CD14-positive monocyte (primary cell): ENCODE measurements around the gene SCAMP4. TPM values are rescaled to one million over a fixed set of nuclear protein-coding genes. Genes with fewer than 3 reads are reported as not detected.

Source experiments
- DNase-seq, 3 donors: peaks; one replicate each; pipeline ENCODE4 v3.0.0-alpha.2; 2011 to 2022
- H2AFZ ChIP-seq: 2 replicates; pipeline ENCODE4 v1.6.0; 2012; ENCODE audit warnings: mild to moderate bottlenecking, low read depth, low read length, inconsistent platforms; ENCODE audit not compliant: insufficient read depth, poor library complexity, severe bottlenecking
- H3K27ac ChIP-seq, 2 donors: 1 replicate in 1 of 2; 2 replicates in 1 of 2; pipeline ENCODE4 v1.5.1; 2012 to 2013; ENCODE audit warnings: low read length in 2 of 2, control low read depth in 1 of 2, inconsistent platforms in 1 of 2, low read depth in 1 of 2, mild to moderate bottlenecking in 1 of 2
- H3K27me3 ChIP-seq, 2 donors: one replicate each; pipeline versions ENCODE4 v1.6.0 to v1.6.1; 2011 to 2013; ENCODE audit warnings: low read length in 2 of 2; ENCODE audit not compliant: control insufficient read depth in 2 of 2, insufficient read depth in 2 of 2
- H3K36me3 ChIP-seq, 2 donors: replicated peaks in 1 of 2; 1 replicate in 1 of 2; 2 replicates in 1 of 2; pipeline versions ENCODE4 v1.5.1 to v1.6.1; 2012 to 2013; ENCODE audit warnings: low read length in 2 of 2, control low read depth in 1 of 2, inconsistent platforms in 1 of 2, mild to moderate bottlenecking in 1 of 2; ENCODE audit not compliant: insufficient read depth in 2 of 2, control insufficient read depth in 1 of 2
- H3K4me1 ChIP-seq, 2 donors: 1 replicate in 1 of 2; 2 replicates in 1 of 2; pipeline versions ENCODE4 v1.5.1 to v1.6.1; 2012 to 2013; ENCODE audit warnings: low read length in 2 of 2, control low read depth in 1 of 2, inconsistent platforms in 1 of 2, mild to moderate bottlenecking in 1 of 2, moderate library complexity in 1 of 2; ENCODE audit not compliant: insufficient read depth in 2 of 2, control insufficient read depth in 1 of 2
- H3K4me2 ChIP-seq: replicated peaks from 2 replicates; pipeline ENCODE3; 2012; ENCODE audit warnings: low read length, moderate library complexity, mild to moderate bottlenecking; ENCODE audit not compliant: poor library complexity, severe bottlenecking; ENCODE audit errors: extremely low read depth
- H3K4me3 ChIP-seq, 3 experiments: fragments of 200-600 bp in 1 of 3; sonication (generic) in 1 of 3; replicated peaks in 1 of 3; 1 replicate in 2 of 3; 2 replicates in 1 of 3; pipeline ENCODE4 v1.5.1; 2011 to 2013; ENCODE audit warnings: low read length in 3 of 3, mild to moderate bottlenecking in 3 of 3, control low read depth in 2 of 3, low read depth in 2 of 3, inconsistent platforms in 1 of 3, moderate library complexity in 1 of 3
- H3K79me2 ChIP-seq: 2 replicates; pipeline ENCODE4 v1.6.0; 2012; ENCODE audit warnings: mild to moderate bottlenecking, control low read depth, inconsistent platforms, low read length, moderate library complexity; ENCODE audit not compliant: insufficient read depth
- H3K9ac ChIP-seq: 2 replicates; pipeline ENCODE4 v1.6.0; 2017; ENCODE audit warnings: low read length, mild to moderate bottlenecking; ENCODE audit not compliant: insufficient read depth, poor library complexity, severe bottlenecking
- H3K9me3 ChIP-seq, 2 donors: replicated peaks in 1 of 2; 1 replicate in 1 of 2; 2 replicates in 1 of 2; pipeline versions ENCODE4 v1.5.1 to v1.6.1; 2012 to 2013; ENCODE audit warnings: low read length in 2 of 2, control low read depth in 1 of 2; ENCODE audit not compliant: control insufficient read depth in 1 of 2, insufficient read depth in 1 of 2
- H4K20me1 ChIP-seq: 2 replicates; pipeline ENCODE4 v1.6.0; 2012; ENCODE audit warnings: mild to moderate bottlenecking, low read length, control low read depth, moderate library complexity; ENCODE audit not compliant: insufficient read depth
- H3K27ac Mint-ChIP-seq, 7 donors: one replicate each; pipeline ENCODE4 v1.8.0; 2020; ENCODE audit warnings: mild to moderate bottlenecking in 7 of 7, mixed read lengths in 7 of 7, moderate library complexity in 6 of 7, inconsistent platforms in 2 of 7
- H3K27me3 Mint-ChIP-seq, 3 donors: one replicate each; pipeline ENCODE4 v1.8.0; 2021 to 2022; ENCODE audit warnings: low read depth in 3 of 3, mild to moderate bottlenecking in 3 of 3, mixed read lengths in 3 of 3, moderate library complexity in 3 of 3, inconsistent platforms in 1 of 3
- H3K36me3 Mint-ChIP-seq, 2 donors: one replicate each; pipeline ENCODE4 v1.8.0; 2020; ENCODE audit warnings: mixed read lengths in 2 of 2, inconsistent platforms in 1 of 2, mild to moderate bottlenecking in 1 of 2
- H3K4me1 Mint-ChIP-seq: one replicate; pipeline ENCODE4 v1.8.0; 2020; ENCODE audit warnings: mild to moderate bottlenecking, mixed read lengths
- H3K4me3 Mint-ChIP-seq, 2 donors: one replicate each; pipeline ENCODE4 v1.8.0; 2020; ENCODE audit warnings: mild to moderate bottlenecking in 2 of 2, mixed read lengths in 2 of 2, moderate library complexity in 1 of 2
- H3K9me3 Mint-ChIP-seq, 7 donors: one replicate each; pipeline ENCODE4 v1.8.0; 2020 to 2022; ENCODE audit warnings: mixed read lengths in 7 of 7, mild to moderate bottlenecking in 6 of 7, moderate library complexity in 6 of 7, inconsistent platforms in 2 of 7
- CTCF ChIP-seq: fragments of 200-600 bp; IDR thresholded peaks from one replicate; pipeline ENCODE4 v1.8.0; 2022; ENCODE audit warnings: antibody characterized with exemption, mild to moderate bottlenecking
- WGBS: methylation state at CpG from one replicate; pipeline ENCODE4 v1.1.5; 2013; ENCODE audit warnings: missing lambda C conversion rate; ENCODE audit not compliant: insufficient coverage; 5-methylcytosine and 5-hydroxymethylcytosine counted together
- intact Hi-C, 2 donors: fragments of 100-400 bp; cut with micrococcal nuclease; formaldehyde crosslinking; loops; one replicate each; pipeline versions ENCODE4 v1.15.0 to v1.15.1; 2023
- polyA plus RNA-seq, 3 donors: library from polyadenylated mRNA; depleted of rRNA in 1 of 3; unstranded in 2 of 3; stranded (reverse) in 1 of 3; fragments of 300-500 nt in 2 of 3; fragments of >200 nt in 1 of 3; fragmentation: Illumina TruSeq in 2 of 3; gene quantifications; 1 replicate in 2 of 3; 2 replicates in 1 of 3; pipeline ENCODE4 v1.2.3, GENCODE V29; 2012 to 2021

SCAMP4 gene
- polyA plus RNA-seq, 3 donors = 11.9 to 39.4 (median 15.4) TPM

- Histone ChIP-seq H3K27ac (no peak overlapping the region), H3K9ac (no peak overlapping the region), H2AFZ (no peak overlapping the region), H3K4me1 (no peaks in the 10 kb centered on the region), H3K4me3 (no peak overlapping the region), H3K9me3 (no peaks in the 10 kb centered on the region), H3K4me2 (no peak overlapping the region), H3K36me3 (peaks cover 32 to 52% of the 10 kb centered on the region in 2 donors), H4K20me1 (peaks cover 99% of the 10 kb centered on the region), H3K79me2 (peaks cover 92% of the 10 kb centered on the region), H3K27me3 (no peaks in the 10 kb centered on the region)
- H3K27me3 Mint-ChIP-seq = no peaks in the 10 kb centered on the region
- 89% methylated on average over 25 of the region's 40 CpGs for WGBS
- no peaks in the 10 kb centered on the region for H3K4me1 Mint-ChIP-seq
- no peak overlapping the region for H3K27ac Mint-ChIP-seq
- H3K36me3 Mint-ChIP-seq = peaks cover 12 to 42% of the 10 kb centered on the region in 2 donors
- DNase-seq = no peak
- H3K9me3 Mint-ChIP-seq = no peaks in the 10 kb centered on the region
- intact Hi-C loops = no loop called here
- no peak overlapping the region for H3K4me3 Mint-ChIP-seq
- no peak for TF ChIP-seq CTCF
Measured at GRCh38 chr19:1957562-1958248, 52.5 kb downstream of the SCAMP4 start.

- TF ChIP-seq CTCF = no peak
- Mint-ChIP-seq H3K9me3 (no peaks in the 10 kb centered on the region), H3K36me3 (peaks cover 7 to 38% of the 10 kb centered on the region in 2 donors), H3K4me1 (no peaks in the 10 kb centered on the region), H3K4me3 (no peak overlapping the region), H3K27ac (peak overlapping the region in 2 of 7 donors; percentile 35 to 53), H3K27me3 (no peaks in the 10 kb centered on the region)
- Histone ChIP-seq H3K36me3 (peaks cover 15 to 41% of the 10 kb centered on the region in 2 donors), H3K79me2 (peaks cover 81% of the 10 kb centered on the region), H3K4me1 (no peaks in the 10 kb centered on the region), H3K9me3 (no peaks in the 10 kb centered on the region), H3K9ac (no peak overlapping the region), H3K27me3 (no peaks in the 10 kb centered on the region), H3K27ac (no peak overlapping the region), H3K4me3 (no peak overlapping the region), H3K4me2 (no peak overlapping the region), H4K20me1 (peaks cover 97% of the 10 kb centered on the region), H2AFZ (no peak overlapping the region)
- WGBS = 97% methylated on average over 25 of the region's 32 CpGs
- intact Hi-C loops = loop anchor here in 1 of 2 donors (5.0 kb wide), 1 partner anchor 33 kb away; no protein-coding TSS in a partner anchor
- no peak for DNase-seq
Measured at GRCh38 chr19:1959928-1960589, 54.9 kb downstream of the SCAMP4 start.
